HepG2 (cell line): ENCODE results near the gene CTNNBL1.

ENCODE experiments used
- ATF1 ChIP-seq: IDR thresholded peaks from 2 replicates; pipeline ENCODE4 v1.6.1; 2016; ENCODE audit warnings: mild to moderate bottlenecking, control low read depth
- FOXM1 ChIP-seq: sonication (generic); formaldehyde crosslinking; IDR thresholded peaks from 2 replicates; pipeline ENCODE4 v1.5.0; 2020; ENCODE audit warnings: missing genetic modification reagents
- SP4 ChIP-seq: sonication (generic); formaldehyde crosslinking; IDR thresholded peaks from 2 replicates; pipeline ENCODE4 v1.8.1; 2023; ENCODE audit warnings: mild to moderate bottlenecking, missing genetic modification reagents

DNA sequence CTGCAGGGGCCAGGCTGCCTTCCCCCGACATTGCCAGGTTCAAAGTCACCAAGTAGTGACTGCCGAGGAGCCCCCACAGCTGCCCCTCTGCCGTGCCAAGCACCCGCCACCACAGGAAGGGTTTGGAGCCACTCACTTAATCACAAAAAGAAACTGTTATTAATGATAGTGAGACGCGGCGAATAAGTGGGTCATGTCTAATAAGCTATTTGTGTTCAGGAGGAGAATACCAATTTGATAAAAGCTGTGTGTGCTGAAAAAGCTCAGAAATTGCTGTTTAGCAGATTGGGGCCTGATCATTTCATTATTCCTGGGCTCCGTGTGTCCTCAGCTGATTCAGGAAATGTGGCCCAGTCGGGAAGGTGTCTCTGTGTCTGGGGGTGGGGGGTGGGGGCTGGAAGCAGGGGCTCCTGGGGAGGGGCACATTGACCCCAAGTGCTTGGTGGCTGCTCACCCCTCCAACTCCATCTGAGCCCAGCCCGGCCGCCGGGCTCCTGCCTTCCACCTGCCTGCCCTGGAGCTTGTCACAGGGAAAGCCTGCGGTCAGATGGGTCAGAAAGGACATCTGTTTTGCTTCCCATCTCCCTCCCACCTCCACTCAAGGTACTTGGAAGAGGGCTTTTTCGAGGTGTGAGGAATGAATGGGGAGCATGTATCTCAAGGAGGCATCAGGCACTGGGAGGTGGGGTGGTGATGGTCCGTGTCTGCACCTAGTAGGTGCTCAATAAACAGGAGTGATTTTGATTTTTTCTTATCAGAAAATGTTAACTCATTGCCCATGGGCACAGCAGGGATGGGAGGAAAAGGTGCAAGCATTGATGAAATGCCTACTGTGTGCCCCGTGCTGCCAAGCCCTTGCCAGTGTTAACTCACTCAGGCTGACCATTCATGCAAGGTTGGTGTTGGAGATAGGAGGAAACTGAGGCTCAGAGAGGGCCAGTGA, 212.1 kb downstream of the CTNNBL1 start:
- no peak for TF ChIP-seq ATF1 (CRISPR knock-in tag)
- no peak for TF ChIP-seq SP4 (CRISPR knock-in tag)
- TF ChIP-seq FOXM1 (CRISPR knock-in tag) = no peak
